22Rv1 (cell line): ENCODE data around the gene TOR1A.

Source experiments
- H3K27ac ChIP-seq: fragments of 450-650 bp; 2 replicates; pipeline ENCODE4 v1.5.1; 2017
- ZFX ChIP-seq: fragments of 450-650 bp; IDR thresholded peaks from 2 replicates; pipeline ENCODE4 v1.6.1; 2017; ENCODE audit warnings: antibody characterized with exemption, borderline replicate concordance
- TF ChIP-seq, protein P1 (sequence below): fragments of 450-650 bp; IDR thresholded peaks from 2 replicates; pipeline ENCODE4 v1.5.1; 2017; ENCODE audit warnings: mild to moderate bottlenecking

The TOR1A gene

DNA sequence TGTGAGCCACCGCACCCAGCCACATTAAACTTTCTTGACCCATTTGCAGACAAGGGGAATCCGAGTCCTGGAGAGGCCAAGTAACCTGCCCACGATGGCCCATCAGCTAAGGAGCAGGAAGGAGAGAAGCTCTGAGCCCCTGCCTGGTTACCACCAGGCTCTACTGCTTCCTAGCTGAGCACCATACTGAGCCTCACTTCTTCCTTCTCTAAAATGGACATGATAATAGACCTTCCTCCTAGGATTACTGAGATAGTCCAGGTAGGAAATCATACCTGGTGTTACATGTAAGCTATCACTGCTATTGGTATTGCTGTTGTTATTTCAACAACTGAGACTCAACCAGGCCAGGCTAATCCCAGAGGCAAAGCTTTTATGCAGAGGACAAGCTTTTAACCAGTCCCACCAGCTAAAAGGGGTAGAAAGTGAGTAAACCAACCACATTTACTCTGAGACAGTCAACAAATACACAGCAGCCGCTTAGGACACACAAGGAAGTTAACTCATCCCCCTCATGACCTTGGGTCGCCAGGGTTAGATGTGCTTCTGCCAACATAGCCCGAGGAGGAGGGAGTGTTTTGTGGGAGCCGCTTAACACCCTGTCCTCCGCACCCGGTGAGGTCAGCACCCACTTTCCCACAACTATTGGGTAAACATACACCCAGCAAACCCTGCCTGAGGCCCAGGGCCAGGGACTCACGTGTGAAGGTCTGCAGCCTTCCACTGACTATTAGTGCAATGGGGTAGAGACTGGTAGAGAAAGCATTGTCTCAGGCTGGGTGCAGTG is 50.5 kb downstream of the TOR1A start:
- no peak overlapping the region for H3K27ac ChIP-seq
- TF ChIP-seq, protein P1, sequence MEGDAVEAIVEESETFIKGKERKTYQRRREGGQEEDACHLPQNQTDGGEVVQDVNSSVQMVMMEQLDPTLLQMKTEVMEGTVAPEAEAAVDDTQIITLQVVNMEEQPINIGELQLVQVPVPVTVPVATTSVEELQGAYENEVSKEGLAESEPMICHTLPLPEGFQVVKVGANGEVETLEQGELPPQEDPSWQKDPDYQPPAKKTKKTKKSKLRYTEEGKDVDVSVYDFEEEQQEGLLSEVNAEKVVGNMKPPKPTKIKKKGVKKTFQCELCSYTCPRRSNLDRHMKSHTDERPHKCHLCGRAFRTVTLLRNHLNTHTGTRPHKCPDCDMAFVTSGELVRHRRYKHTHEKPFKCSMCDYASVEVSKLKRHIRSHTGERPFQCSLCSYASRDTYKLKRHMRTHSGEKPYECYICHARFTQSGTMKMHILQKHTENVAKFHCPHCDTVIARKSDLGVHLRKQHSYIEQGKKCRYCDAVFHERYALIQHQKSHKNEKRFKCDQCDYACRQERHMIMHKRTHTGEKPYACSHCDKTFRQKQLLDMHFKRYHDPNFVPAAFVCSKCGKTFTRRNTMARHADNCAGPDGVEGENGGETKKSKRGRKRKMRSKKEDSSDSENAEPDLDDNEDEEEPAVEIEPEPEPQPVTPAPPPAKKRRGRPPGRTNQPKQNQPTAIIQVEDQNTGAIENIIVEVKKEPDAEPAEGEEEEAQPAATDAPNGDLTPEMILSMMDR: no peak
- no peak for TF ChIP-seq ZFX

DNA sequence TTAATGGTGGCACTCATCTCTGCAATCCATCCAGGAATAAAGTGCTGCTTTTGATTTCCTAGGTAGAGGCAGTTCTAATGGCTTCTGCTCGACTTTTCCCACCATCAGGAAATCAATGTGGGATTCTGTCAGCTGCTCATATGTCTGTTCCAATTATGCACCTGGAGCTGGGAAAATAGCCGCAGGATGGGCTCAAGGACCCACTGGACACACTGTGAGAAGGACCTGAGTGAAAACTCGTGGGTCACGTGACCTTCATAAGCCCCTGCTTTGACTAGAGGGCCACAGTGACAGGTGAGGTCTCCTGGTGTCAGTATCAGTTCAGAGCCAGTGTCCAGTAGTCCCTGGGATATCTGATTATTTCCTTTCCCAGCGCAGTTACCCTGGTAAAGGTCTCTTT is 53.2 kb downstream of the TOR1A start:
- no peak overlapping the region for H3K27ac ChIP-seq
- TF ChIP-seq, protein P1: no peak
- TF ChIP-seq ZFX: no peak

DNA sequence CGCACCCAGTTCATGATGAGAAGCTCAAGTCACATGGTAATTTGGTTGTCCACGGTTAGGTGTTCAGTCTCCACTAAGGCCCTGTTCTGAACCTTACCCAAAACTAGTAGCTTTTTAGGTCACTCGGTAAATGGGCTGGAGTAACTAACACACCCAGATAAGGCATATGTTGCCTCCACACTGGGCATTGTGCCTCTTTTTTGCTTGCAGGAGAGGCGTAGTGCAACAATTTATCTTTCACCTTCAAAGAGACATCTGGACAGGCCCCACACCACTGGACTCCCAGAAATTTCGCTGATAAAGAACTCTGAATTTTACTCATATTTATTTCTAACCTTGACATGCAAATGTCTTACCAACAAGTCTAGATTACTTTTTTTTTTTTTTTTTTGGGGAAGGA is 54.3 kb downstream of the TOR1A start:
- no peak for TF ChIP-seq ZFX
- TF ChIP-seq, protein P1: no peak
- no peak overlapping the region for H3K27ac ChIP-seq

DNA sequence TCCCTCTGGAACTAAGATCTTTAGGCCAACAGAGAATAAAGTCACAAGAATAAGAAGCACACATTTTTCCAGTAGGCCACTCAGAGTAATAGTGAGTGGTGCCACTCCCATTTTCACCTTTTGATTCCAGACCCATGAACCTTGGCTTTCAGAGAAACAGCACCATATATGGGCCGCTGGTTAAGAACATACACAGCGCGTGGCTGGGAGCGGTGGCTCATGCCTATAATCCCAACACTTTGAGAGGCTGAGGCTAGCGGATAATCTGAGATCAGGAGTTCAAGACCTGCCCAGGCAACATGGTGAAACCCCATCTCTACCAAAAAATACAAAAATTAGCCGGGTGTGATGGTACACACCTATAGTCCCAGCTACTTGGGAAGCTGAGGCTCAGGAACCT is 55.5 kb downstream of the TOR1A start:
- no peak for TF ChIP-seq ZFX
- TF ChIP-seq, protein P1: no peak

DNA sequence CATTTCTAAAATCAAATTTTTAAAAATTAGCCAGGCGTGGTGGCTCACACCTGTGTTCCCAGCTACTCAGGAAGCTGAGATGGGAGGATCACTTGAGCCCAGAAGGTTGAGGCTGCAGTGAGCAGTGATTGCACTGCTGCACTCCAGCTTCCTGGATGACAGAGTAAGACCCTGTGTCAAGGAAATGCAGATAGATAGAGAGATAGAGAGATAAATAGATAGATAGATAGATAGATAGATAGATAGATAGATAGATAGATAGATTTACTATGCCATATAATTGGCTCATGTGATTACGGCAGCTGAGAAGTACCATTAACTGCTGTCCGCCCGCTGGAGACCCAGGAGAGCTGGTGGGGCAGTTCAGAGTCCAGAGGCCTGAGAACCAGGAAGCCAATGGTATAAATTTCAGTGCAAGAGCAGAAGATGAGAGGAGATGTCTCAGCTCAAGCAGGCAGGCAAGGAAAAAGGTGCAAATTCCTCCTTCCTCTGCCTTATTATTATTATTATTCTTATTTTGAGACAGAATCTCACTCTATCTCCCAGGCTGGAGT is 58.1 kb downstream of the TOR1A start:
- TF ChIP-seq, protein P1: no peak
- no peak for TF ChIP-seq ZFX
- H3K27ac ChIP-seq: no peak overlapping the region

More for the DNA sequence above, 55.5 kb downstream of the TOR1A start:
- H3K27ac ChIP-seq: no peak overlapping the region

DNA sequence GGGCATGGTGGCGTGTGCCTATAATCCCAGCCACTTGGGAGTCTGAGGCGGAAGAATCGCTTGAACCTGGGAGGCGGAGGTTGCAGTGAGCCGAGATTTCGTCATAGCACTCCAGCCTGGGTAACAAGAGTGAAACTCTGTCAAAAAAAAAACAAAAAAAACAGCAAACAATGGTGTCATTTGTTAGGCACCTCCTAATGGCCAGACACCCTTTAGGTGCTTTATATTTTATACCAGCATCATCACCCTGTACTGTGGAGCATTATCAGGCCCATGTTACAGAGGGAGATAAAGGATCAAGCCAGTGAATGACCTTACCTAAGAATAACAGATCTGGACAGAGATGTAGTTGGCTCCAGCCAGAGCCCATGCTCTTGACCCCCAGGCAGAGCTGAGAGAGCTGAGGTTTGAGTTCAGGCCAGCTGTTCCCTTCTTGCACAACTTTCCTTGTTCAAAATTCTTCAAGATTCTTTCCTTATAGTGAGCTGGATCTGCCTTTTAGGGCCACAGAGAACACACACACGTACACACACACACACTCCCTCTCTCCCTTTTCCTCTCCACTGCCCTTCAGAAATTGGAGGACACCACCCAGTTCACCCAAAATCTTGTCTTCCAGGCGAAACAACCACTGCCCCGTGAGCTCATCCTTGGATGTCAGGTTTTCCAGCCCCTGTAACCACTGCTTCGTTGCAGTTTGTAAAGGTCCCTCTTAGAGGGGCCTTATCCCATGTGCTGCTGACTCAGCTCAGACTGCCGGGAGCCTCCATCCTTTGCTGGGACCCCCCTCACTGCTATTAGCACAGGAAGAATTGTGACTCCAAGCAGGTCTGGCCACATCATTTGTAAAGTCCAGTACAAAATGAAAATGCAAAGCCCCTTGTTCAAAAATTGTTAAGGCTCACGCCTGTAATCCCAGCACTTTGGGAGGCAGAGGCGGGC is 60.7 kb downstream of the TOR1A start:
- TF ChIP-seq, protein P1: no peak
- no peak for TF ChIP-seq ZFX
- H3K27ac ChIP-seq: no peak overlapping the region
